ENCODE results near the gene JAZF1.

- TF ChIP-seq POLR2A (IDR thresholded peaks at IDR 0.05), result no peak
- TF ChIP-seq CTCF (IDR thresholded peaks at IDR 0.05), result no peak
Observed at GRCh38 chr7:28180364-28181147, at the start of gene JAZF1.
